GM06990 (cell line): ENCODE results near the gene LNX2.
A peak's percentile ranks its signal among the peaks of the same experiment; 100 is the strongest.

ENCODE experiments used
- DNase-seq: peaks from one replicate; pipeline ENCODE4 v3.0.0-alpha.2; 2011; ENCODE audit not compliant: insufficient read length; ENCODE audit errors: extremely low read depth
- H3K27me3 ChIP-seq: replicated peaks from 2 replicates; pipeline ENCODE4 v1.6.0; 2011; ENCODE audit warnings: low read length; ENCODE audit not compliant: control insufficient read depth, insufficient read depth
- H3K36me3 ChIP-seq: 2 replicates; pipeline ENCODE4 v1.5.1; 2011; ENCODE audit warnings: low read length; ENCODE audit not compliant: control insufficient read depth, insufficient read depth
- H3K4me3 ChIP-seq: replicated peaks from 2 replicates; pipeline ENCODE4 v1.5.1; 2011; ENCODE audit warnings: low read depth, mild to moderate bottlenecking, control low read depth, low read length
- TF ChIP-seq, protein P1 (sequence below): IDR thresholded peaks from 2 replicates; pipeline ENCODE4 v1.5.1; 2011; ENCODE audit warnings: low read length, control low read depth, mild to moderate bottlenecking, inconsistent platforms; ENCODE audit not compliant: insufficient read depth, poor library complexity, severe bottlenecking

Gene LNX2

DNA sequence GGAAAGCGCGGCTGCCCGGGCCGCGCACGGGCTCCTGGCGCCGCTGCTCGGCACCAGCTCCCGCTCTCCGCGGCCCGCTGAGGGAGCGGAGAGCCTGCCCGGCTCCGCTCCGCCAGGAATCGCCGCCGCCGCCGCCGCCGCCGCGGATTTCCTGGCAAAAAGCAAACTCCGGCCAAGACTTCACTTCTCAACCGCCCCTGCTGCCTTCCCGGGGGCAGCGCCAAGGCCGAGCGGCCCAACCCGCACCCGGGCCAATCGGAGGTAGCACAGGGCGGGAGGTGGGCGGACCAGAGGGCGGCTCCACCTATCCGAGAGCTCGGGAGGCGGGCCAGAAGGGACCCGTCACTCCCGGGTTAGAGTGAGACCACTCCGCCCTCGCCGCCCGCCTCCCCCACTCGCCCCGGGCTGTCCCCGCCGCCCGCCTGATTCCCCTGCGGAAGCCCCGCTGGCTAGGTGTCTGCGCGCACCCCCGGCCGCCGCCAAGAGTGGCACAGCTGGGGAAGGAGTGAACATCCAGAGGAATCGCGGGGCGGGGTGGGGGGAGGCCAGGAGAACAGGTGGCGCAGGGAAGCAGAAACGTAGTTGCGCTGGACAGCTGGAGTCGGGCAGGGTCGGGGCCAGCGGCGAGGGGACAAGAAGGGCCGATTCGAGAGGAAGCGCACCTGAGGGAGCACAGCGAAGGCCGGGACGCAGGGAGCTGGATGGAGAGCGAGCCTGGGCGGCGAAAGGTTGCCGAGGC is at the start of gene LNX2:
Gene LNX2, minus strand, starts transcription at position 153 of the 739 bp plus-strand sequence. CDS start 38,826 bp downstream, outside the sequence.
- peak; percentile 97 for DNase-seq
- Histone ChIP-seq H3K4me3 (peak within 1 kb of the TSS; percentile 68), H3K36me3 (no peaks in the 10 kb centered on the region), H3K27me3 (no peaks in the 10 kb centered on the region)
- TF ChIP-seq, protein P1, sequence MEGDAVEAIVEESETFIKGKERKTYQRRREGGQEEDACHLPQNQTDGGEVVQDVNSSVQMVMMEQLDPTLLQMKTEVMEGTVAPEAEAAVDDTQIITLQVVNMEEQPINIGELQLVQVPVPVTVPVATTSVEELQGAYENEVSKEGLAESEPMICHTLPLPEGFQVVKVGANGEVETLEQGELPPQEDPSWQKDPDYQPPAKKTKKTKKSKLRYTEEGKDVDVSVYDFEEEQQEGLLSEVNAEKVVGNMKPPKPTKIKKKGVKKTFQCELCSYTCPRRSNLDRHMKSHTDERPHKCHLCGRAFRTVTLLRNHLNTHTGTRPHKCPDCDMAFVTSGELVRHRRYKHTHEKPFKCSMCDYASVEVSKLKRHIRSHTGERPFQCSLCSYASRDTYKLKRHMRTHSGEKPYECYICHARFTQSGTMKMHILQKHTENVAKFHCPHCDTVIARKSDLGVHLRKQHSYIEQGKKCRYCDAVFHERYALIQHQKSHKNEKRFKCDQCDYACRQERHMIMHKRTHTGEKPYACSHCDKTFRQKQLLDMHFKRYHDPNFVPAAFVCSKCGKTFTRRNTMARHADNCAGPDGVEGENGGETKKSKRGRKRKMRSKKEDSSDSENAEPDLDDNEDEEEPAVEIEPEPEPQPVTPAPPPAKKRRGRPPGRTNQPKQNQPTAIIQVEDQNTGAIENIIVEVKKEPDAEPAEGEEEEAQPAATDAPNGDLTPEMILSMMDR = no peak

DNA sequence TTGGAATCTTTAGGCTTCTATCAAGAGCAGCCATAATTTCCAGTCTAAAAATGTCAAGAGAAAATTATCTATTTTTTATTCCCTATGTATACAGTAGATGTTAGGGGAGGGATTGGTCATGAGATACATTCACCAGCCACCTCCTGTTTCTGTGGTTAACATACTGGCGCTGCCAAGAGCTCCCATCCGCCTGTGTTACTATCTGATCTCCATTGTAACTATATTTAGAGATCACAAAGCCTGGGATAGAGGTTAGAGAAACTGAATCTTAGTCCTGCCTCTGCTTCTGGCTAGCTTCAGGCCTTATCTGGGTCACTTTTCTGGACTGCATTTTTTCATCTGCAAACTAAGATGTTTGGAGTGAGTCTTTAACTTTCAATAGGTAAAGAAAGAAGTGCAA is 47.6 kb upstream of the LNX2 start:
- TF ChIP-seq, protein P1 = no peak
- H3K36me3 ChIP-seq = peaks cover 4% of the 10 kb centered on the region
- no peaks in the 10 kb centered on the region for H3K27me3 ChIP-seq
- H3K4me3 ChIP-seq = no peak overlapping the region
- DNase-seq = no peak

DNA sequence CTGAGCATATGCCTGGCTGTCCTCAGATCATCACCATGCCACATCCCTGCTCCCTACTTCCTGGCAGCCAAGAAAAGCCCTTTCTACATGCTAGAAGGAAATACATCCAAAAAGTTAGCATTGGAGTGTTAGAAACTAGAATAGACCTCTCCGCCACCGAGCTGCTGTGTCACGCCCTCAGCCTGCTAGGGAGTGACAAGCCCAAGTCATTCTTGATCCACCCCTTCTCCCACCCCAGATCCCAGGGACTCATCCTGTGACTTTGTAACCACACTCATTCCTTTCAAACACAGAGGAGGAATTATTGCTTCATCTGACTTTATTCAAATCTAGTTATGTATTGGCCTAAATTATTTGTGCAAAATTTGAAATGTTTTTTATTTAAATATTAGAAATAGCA is 46.6 kb upstream of the LNX2 start:
- Histone ChIP-seq H3K36me3 (peaks cover 4% of the 10 kb centered on the region), H3K27me3 (no peaks in the 10 kb centered on the region), H3K4me3 (no peak overlapping the region)
- TF ChIP-seq, protein P1 = no peak
- DNase-seq = no peak

DNA sequence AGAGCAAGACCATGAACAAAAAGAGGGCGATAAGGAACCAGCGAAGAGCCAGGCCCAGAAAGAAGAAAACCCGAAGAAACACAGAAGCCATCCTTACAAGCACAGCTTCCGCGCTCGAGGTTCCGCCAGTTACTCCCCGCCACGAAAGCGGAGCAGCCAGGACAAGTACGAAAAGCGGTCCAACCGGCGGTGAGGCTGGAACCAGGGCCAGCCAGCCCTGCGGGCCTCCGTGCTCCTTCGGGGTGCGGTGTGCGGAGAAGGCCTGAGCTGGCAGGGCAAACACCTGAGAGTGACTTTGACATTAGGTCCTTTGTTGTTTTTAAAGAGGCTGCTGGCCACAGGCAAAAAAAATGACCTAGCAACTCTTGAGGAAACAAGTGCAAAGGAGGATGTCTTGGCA is 45.4 kb upstream of the LNX2 start:
- Histone ChIP-seq H3K4me3 (no peak overlapping the region), H3K36me3 (peaks cover 4% of the 10 kb centered on the region), H3K27me3 (no peaks in the 10 kb centered on the region)
- no peak for DNase-seq
- TF ChIP-seq, protein P1 = no peak

DNA sequence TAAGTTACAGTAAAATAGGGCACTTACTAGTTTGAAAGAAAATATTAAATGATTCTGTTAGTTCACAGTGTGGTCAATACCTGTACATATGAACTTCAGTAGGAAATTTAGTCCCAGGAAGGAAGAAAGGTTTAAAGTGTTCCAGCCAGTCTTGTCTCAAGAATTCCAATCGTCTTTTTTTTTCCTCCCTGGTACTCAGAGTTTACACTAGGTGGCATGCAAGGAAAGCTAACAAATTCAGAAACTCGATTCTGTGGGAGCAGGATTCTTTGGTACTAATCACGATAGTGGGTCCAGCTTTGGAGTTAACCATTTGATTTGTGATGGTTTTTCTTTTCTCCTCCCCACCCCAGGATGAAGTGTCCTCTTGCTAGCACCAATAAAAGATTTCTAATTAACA is 45.0 kb upstream of the LNX2 start:
- TF ChIP-seq, protein P1 = no peak
- no peak for DNase-seq
- H3K4me3 ChIP-seq = no peak overlapping the region
- H3K27me3 ChIP-seq = no peaks in the 10 kb centered on the region
- H3K36me3 ChIP-seq = peaks cover 4% of the 10 kb centered on the region
